Measurements from ENCODE around the gene CHRNA4.

DNA sequence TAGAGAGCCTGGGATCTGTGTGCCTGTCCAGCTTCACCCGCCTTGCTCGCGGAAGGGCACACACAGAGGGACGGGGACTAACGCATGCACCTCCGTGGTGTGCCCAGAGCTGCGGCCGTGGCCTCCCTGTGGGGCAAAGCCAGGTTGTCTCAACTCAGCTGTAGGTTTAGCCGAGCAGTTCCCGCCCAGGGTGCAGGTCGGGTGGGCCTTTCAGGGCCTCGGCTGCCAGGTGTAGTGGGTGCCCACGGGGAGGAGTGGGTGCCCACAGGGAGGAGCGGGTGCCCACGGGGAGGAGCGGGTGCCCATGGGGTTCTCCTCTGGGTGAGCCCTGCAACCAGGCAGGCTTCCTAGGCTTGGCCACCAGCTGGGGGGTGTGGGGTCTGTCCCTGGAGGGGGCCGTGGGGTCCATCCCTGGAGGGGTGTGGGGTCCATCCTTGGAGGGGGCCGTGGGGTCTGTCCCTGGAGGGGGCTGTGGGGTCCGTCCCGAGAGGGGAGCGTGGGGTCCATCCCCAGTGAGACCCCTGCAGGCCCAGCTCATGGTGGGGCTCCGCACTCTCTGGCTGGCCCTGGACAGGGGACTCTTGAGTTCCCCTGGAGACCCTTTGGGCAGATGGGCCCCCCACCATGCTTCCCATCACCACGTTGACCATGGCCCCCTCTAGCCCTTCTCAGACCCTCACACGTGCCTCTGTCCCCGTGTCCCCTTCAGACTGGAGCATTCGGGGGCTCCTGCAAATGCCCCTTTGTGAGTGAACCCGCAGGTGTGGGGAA lies 37.8 kb upstream of the CHRNA4 start:
- TF ChIP-seq HDGF (IDR thresholded peaks at IDR 0.05; ENCODE audit: borderline replicate concordance): no peak
- no peak for TF ChIP-seq CTBP1 (IDR thresholded peaks at IDR 0.05; ENCODE audit: borderline replicate concordance)
- TF ChIP-seq SP1 (IDR thresholded peaks at IDR 0.05): no peak
- no peak for TF ChIP-seq BHLHE40 (IDR thresholded peaks at IDR 0.05; ENCODE audit: borderline replicate concordance)
- TF ChIP-seq ELF4 (IDR thresholded peaks at IDR 0.05): no peak
- TF ChIP-seq NFRKB (IDR thresholded peaks at IDR 0.05): no peak
- TF ChIP-seq FOXM1 (IDR thresholded peaks at IDR 0.05; ENCODE audit: borderline replicate concordance): no peak
